ENCODE data around the gene SELENOP. TPM values are rescaled to one million over a fixed set of nuclear protein-coding genes. Genes with fewer than 3 reads are reported as not detected.

Gene SELENOP
- total and polyA plus RNA-seq, 2 experiments from 2014 or later: 3,137 to 5,946 TPM

- H3K27ac ChIP-seq: peak overlapping the region; percentile 72
- H3K36me3 ChIP-seq (replicated peaks; ENCODE audit: insufficient read depth, low read depth): peaks cover 3% of the 10 kb centered on the region
- WGBS (ENCODE audit: low lambda C conversion rate, missing lambda C conversion rate): 77% methylated on average over 3 of the region's 3 CpGs
- peak overlapping the region; percentile 51 for H3K4me3 ChIP-seq
- peaks cover 50% of the 10 kb centered on the region for H4K20me1 ChIP-seq (ENCODE audit: insufficient read depth, poor library complexity, severe bottlenecking)
- DNase-seq (ENCODE audit: low spot score): no peak
- peaks cover 13% of the 10 kb centered on the region for H3K4me1 ChIP-seq (ENCODE audit: insufficient read depth)
- peaks cover 56% of the 10 kb centered on the region for H3K79me2 ChIP-seq
- H3K4me2 ChIP-seq: peak overlapping the region; percentile 62
- H2AFZ ChIP-seq: no peak overlapping the region
- TF ChIP-seq EZH2 (IDR thresholded peaks at IDR 0.05; ENCODE audit: borderline replicate concordance) (no peak), EZH2phosphoT487 (IDR thresholded peaks at IDR 0.05; ENCODE audit: low read depth, severe bottlenecking, unreplicated experiment) (peak; percentile 59)
- H3K9me3 ChIP-seq (ENCODE audit: low read depth): no peaks in the 10 kb centered on the region
- no peaks in the 10 kb centered on the region for H3K9me2 ChIP-seq (replicated peaks; ENCODE audit: insufficient read depth)
- H3K27me3 ChIP-seq: no peaks in the 10 kb centered on the region
Observed at GRCh38 chr5:42810834-42811590, 680 bp downstream of the SELENOP start.

DNA sequence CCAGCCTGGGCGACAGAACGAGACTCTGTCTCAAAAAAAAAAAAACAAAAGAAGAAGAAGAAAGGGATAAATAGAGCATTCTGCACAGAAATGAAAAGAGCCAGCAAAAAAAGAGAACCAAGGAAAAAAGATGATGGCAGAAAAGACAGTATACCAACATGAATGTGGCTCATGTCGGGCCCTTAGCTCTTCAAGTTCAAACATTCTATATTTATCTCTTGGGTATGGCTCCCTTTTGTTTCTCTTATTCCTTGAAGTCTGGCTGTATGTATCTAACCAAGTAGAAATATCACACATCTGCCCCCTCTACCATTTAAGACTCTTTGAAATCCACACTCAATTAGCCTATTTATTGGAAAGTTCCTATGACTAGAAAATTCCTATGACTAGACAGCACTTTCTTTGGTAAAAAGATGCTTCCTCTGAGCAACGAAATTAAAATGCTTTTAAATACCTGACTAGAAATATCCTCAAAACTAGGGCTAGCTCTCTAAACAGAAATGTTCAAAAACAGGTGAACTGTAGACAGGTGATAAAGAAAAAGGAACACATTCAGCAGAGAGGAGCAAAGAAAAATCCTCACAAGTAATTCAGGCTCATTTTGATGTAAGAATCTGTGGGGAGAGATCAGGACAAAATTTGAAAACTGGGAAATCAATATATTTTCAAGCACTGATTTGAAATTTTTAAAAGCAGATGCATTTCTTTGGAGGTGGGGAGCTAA lies 2.6 kb downstream of the SELENOP start:
- Histone ChIP-seq H3K27me3 (no peaks in the 10 kb centered on the region), H2AFZ (no peak overlapping the region), H3K4me1 (ENCODE audit: insufficient read depth) (peaks cover 13% of the 10 kb centered on the region), H3K9me2 (replicated peaks; ENCODE audit: insufficient read depth) (no peaks in the 10 kb centered on the region), H3K27ac (peak overlapping the region; percentile 72), H3K79me2 (peaks cover 65% of the 10 kb centered on the region), H3K9me3 (ENCODE audit: low read depth) (no peaks in the 10 kb centered on the region), H3K4me2 (peak overlapping the region; percentile 62), H3K4me3 (peak overlapping the region; percentile 51), H4K20me1 (ENCODE audit: insufficient read depth, poor library complexity, severe bottlenecking) (peaks cover 61% of the 10 kb centered on the region), H3K36me3 (replicated peaks; ENCODE audit: insufficient read depth, low read depth) (peaks cover 4% of the 10 kb centered on the region)
- TF ChIP-seq CTCF (IDR thresholded peaks at IDR 0.05; ENCODE audit: poor library complexity) (no peak), EZH2 (IDR thresholded peaks at IDR 0.05; ENCODE audit: borderline replicate concordance) (no peak), EZH2phosphoT487 (IDR thresholded peaks at IDR 0.05; ENCODE audit: low read depth, severe bottlenecking, unreplicated experiment) (no peak)
- 78% methylated on average over 4 of the region's 4 CpGs for WGBS (ENCODE audit: low lambda C conversion rate, missing lambda C conversion rate)
- no peak for DNase-seq (ENCODE audit: low spot score)

- peak overlapping the region; percentile 14 for H3K4me3 ChIP-seq
- H3K27ac ChIP-seq: peak overlapping the region; percentile 72
- H2AFZ ChIP-seq: no peak overlapping the region
- no peaks in the 10 kb centered on the region for H3K9me2 ChIP-seq (replicated peaks; ENCODE audit: insufficient read depth)
- peak; percentile 46 for DNase-seq (ENCODE audit: low spot score)
- H3K4me2 ChIP-seq: peak overlapping the region; percentile 62
- no peaks in the 10 kb centered on the region for H3K9me3 ChIP-seq (ENCODE audit: low read depth)
- peaks cover 4% of the 10 kb centered on the region for H3K36me3 ChIP-seq (replicated peaks; ENCODE audit: insufficient read depth, low read depth)
- peaks cover 65% of the 10 kb centered on the region for H3K79me2 ChIP-seq
- H4K20me1 ChIP-seq (ENCODE audit: insufficient read depth, poor library complexity, severe bottlenecking): peaks cover 61% of the 10 kb centered on the region
- H3K27me3 ChIP-seq: no peaks in the 10 kb centered on the region
- WGBS (ENCODE audit: low lambda C conversion rate, missing lambda C conversion rate): 54% methylated on average over 2 of the region's 2 CpGs
- TF ChIP-seq EZH2 (IDR thresholded peaks at IDR 0.05; ENCODE audit: borderline replicate concordance) (no peak), EZH2phosphoT487 (IDR thresholded peaks at IDR 0.05; ENCODE audit: low read depth, severe bottlenecking, unreplicated experiment) (no peak), CTCF (IDR thresholded peaks at IDR 0.05; ENCODE audit: poor library complexity) (no peak)
- peaks cover 7% of the 10 kb centered on the region for H3K4me1 ChIP-seq (ENCODE audit: insufficient read depth)
Observed at GRCh38 chr5:42807722-42808447, 3.8 kb downstream of the SELENOP start.

Measured in hepatocyte (in vitro differentiated cells).